HFFc6 (cell line): ENCODE results near the gene NOTCH2NLA. TPM values are rescaled to one million over a fixed set of nuclear protein-coding genes. Genes with fewer than 3 reads are reported as not detected.
"Not testable (repeated sequence)": the region's sequence is repeated elsewhere in the genome, so short reads cannot be mapped to it uniquely, and the experiment has no call there.

Experiments
- DNase-seq: peaks from one replicate; pipeline ENCODE4 v3.0.0-alpha.2; 2018
- H3K27ac Mint-ChIP-seq: 2 replicates; pipeline ENCODE4 v1.8.0; 2020; ENCODE audit warnings: mild to moderate bottlenecking, mixed read lengths
- H3K27me3 Mint-ChIP-seq: 2 replicates; pipeline ENCODE4 v1.8.0; 2021; ENCODE audit warnings: mild to moderate bottlenecking, moderate library complexity, mixed read lengths; ENCODE audit not compliant: insufficient read depth
- H3K36me3 Mint-ChIP-seq: 2 replicates; pipeline ENCODE4 v1.8.0; 2021; ENCODE audit warnings: low read depth, mixed read lengths
- H3K4me1 Mint-ChIP-seq: 2 replicates; pipeline ENCODE4 v1.8.0; 2020; ENCODE audit warnings: low read depth, mixed read lengths
- H3K4me3 Mint-ChIP-seq: 2 replicates; pipeline ENCODE4 v1.8.0; 2020; ENCODE audit warnings: mild to moderate bottlenecking, moderate library complexity, mixed read lengths
- H3K9me3 Mint-ChIP-seq: 2 replicates; pipeline ENCODE4 v1.8.0; 2020; ENCODE audit warnings: mild to moderate bottlenecking, mixed read lengths
- CTCF ChIP-seq: fragments of 200-600 bp; sonication (generic); IDR thresholded peaks from 2 replicates; pipeline ENCODE4 v1.5.0; 2021; ENCODE audit warnings: antibody characterized with exemption, mild to moderate bottlenecking
- total RNA-seq, 6 experiments: library from RNA; stranded (reverse); fragmentation: NEBNext Ultra II Directional; extraction: Animal tissue kit (Norgen Biotek cat#: 25700); gene quantifications; 2 replicates in 1 of 6; 3 replicates in 5 of 6; pipeline ENCODE4 v1.2.3, GENCODE V29; 2021

NOTCH2NLA gene
- total RNA-seq, 6 experiments from 2014 or later, result 33.7 to 38.7 (median 36.1) TPM

DNA sequence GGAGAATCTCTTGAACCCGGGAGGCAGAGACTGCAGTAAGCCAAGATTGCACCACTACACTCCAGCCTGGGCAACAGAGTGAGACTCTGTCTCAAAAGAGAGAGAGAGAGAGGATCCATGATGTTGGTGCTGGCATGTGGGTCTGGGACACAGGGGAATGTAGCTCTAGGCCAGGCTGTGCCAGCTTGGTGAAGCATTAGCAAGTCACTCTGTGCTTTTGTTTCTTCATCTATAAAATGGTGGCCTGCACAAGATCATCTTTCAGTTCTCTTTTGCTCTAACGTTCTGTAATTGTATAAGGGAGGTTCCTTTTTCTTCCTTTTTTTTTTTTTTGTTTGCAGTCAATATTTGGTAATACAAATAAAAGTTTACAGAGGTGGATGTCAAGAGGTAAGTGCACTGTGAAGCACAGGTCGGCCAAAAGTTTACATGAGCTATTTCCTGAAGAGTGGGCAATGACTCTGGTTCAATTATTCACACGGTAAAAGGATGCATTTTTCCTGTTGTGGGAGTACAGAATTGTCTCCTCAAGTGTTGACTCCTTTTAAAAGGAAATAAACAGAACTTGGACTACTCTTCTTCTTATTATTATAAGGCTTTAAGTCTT is 24.5 kb upstream of the NOTCH2NLA start:
- H3K36me3 Mint-ChIP-seq, DNase-seq, H3K27me3 Mint-ChIP-seq, H3K4me3 Mint-ChIP-seq, H3K4me1 Mint-ChIP-seq, H3K9me3 Mint-ChIP-seq, H3K27ac Mint-ChIP-seq: not testable (repeated sequence)

DNA sequence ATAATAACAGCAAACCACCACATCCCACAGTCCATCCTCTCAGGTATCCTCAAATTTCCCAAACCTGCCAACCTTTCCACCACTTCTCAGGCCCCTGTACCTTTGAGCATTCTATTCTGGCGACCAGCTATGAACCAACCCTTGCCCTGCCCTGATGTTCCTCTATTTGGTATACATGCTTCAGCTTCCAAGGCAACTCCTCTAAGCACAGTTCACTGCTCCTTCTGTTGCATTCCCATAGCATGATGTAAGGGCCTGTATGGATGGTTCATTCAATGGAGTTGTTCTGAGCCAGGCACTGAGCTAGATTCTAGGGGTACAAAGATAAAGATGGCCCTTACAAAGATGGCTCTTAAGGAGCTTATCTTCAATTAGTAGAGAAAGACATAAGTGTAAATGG is 22.7 kb upstream of the NOTCH2NLA start:
- peak; percentile 50 for DNase-seq
- not testable (repeated sequence) for H3K36me3 Mint-ChIP-seq, H3K4me1 Mint-ChIP-seq, H3K27ac Mint-ChIP-seq, H3K4me3 Mint-ChIP-seq, H3K9me3 Mint-ChIP-seq, H3K27me3 Mint-ChIP-seq

- DNase-seq, H3K4me1 Mint-ChIP-seq, H3K36me3 Mint-ChIP-seq, H3K27ac Mint-ChIP-seq, H3K27me3 Mint-ChIP-seq, H3K9me3 Mint-ChIP-seq, H3K4me3 Mint-ChIP-seq: not testable (repeated sequence)
These were observed 19.8 kb upstream of the NOTCH2NLA start for GRCh38 chr1:146248643-146249042.

- H3K27me3 Mint-ChIP-seq, DNase-seq, H3K4me1 Mint-ChIP-seq, H3K9me3 Mint-ChIP-seq, H3K4me3 Mint-ChIP-seq, H3K27ac Mint-ChIP-seq, H3K36me3 Mint-ChIP-seq: not testable (repeated sequence)
These were observed 7.8 kb upstream of the NOTCH2NLA start for GRCh38 chr1:146236626-146237025.

DNA sequence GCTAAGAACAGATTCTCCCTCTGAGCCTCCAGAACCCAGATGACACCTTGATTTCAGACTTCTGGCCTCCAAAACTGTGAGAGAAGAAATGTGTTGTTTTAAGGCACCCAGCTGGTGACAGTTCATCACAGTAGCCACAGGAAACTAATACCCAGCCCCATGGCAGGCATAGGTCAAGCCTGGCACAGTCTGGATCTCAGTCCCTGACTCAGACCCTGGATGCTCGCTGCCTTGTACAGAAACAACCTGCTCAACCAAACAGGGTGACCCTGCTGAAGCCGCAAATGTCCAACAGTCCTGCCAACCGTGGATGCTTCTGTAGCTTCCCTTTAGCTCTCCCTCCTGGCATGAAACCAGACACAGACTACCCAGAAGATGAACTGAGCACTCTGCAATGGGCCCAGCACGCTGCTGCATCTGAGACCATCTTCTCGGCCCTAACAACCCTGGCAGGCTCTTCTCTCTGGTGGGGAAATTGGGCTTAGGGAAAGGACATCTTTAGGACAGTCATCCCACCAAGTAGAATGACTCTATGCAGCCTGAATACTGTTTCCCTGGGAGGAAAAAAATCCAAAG is 7.3 kb upstream of the NOTCH2NLA start:
- not testable (repeated sequence) for H3K4me1 Mint-ChIP-seq, H3K36me3 Mint-ChIP-seq, DNase-seq, H3K4me3 Mint-ChIP-seq, H3K27ac Mint-ChIP-seq, H3K27me3 Mint-ChIP-seq, H3K9me3 Mint-ChIP-seq

DNA sequence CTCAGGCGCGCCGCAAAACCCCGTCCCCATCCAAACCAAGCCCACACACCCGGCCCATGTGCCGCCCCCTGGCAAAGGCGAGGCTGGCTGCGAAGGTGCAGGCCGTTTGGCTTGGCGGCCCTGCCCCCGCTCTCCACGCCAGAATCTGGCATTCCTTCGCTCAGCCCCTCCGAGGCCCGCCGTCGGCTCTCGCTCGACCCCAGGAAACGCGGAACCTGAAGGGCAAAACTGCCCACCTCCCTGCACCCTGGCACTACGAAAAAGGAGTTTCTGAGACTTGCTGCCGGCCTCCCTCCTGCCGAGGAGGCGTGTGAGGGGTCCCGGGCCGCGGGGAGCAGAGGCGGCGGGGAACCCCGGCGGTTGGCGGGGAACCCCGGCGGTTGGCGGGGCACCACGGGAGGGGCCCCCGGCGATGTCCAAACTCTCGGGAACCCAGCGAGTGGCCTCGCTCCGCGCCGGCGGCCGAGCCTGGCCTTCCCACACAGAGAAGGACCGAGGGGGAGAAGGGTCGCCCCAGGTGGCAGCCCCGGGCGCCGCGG is 608 bp downstream of the NOTCH2NLA start:
- H3K9me3 Mint-ChIP-seq, DNase-seq, H3K36me3 Mint-ChIP-seq, H3K27me3 Mint-ChIP-seq, H3K4me1 Mint-ChIP-seq: not testable (repeated sequence)
- peak overlapping the region; percentile 82 for H3K4me3 Mint-ChIP-seq
- peak overlapping the region; percentile 73 for H3K27ac Mint-ChIP-seq

DNA sequence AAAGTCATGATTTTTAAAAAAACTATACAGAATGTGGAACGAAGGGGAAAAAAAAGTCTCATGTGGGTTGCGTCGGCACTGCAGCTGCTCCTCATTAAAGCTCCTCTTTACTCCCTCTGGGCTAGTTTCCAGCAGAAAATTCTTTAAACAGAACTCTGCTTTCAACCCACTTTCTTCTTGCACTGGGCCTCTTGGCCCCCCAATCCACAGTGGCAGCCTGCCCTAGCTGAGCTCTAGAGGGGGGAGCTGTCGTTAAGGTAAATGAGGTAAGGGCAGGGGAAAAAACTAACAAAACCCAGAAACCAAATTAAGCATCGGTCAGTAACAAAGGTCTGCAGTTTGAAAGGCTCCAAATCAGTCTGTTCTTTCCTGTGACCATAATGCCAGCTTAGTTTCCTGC is 54.3 kb downstream of the NOTCH2NLA start:
- peak overlapping the region; percentile 78 for H3K27ac Mint-ChIP-seq
- DNase-seq, result peak; percentile 46
- not testable (repeated sequence) for H3K36me3 Mint-ChIP-seq, H3K27me3 Mint-ChIP-seq, H3K9me3 Mint-ChIP-seq, H3K4me3 Mint-ChIP-seq, H3K4me1 Mint-ChIP-seq

- not testable (repeated sequence) for H3K27me3 Mint-ChIP-seq, H3K4me1 Mint-ChIP-seq, H3K9me3 Mint-ChIP-seq, DNase-seq, H3K4me3 Mint-ChIP-seq, H3K27ac Mint-ChIP-seq, H3K36me3 Mint-ChIP-seq
These were observed 61.1 kb downstream of the NOTCH2NLA start for GRCh38 chr1:146167740-146168139.

GRCh38 chr1:146167273-146167672 is 61.5 kb downstream of the NOTCH2NLA start:
- not testable (repeated sequence) for H3K4me1 Mint-ChIP-seq, H3K9me3 Mint-ChIP-seq, H3K4me3 Mint-ChIP-seq, H3K27me3 Mint-ChIP-seq, H3K27ac Mint-ChIP-seq, DNase-seq, H3K36me3 Mint-ChIP-seq

- H3K27me3 Mint-ChIP-seq, H3K4me1 Mint-ChIP-seq, H3K36me3 Mint-ChIP-seq, H3K4me3 Mint-ChIP-seq, H3K27ac Mint-ChIP-seq, H3K9me3 Mint-ChIP-seq: not testable (repeated sequence)
- TF ChIP-seq CTCF, result peak; percentile 63
- peak; percentile 26 for DNase-seq
These were observed 84.4 kb downstream of the NOTCH2NLA start, which contains the start of gene NBPF10 for GRCh38 chr1:146144465-146144864. Gene NBPF10, minus strand, starts transcription at chr1:146144804. Its CDS starts 35 bp downstream, at chr1:146144769.

Other genes with a start within 250 kb of the NOTCH2NLA start
- gene TXNIP, start 232.4 kb downstream of the NOTCH2NLA start, total RNA-seq, result 10 to 100 TPM; 49.2 to 78.0 (median 59.5) TPM
- not detected for gene HJV, start 207.3 kb downstream of the NOTCH2NLA start, total RNA-seq
- 1 to 10 TPM; 2.1 to 2.9 (median 2.5) TPM for gene NBPF10, start 84.2 kb downstream of the NOTCH2NLA start, total RNA-seq